PFSK-1 (cell line): Measurements from ENCODE around the gene EEPD1.

Source experiments
- FOXP2 ChIP-seq: optimal IDR thresholded peaks from 2 replicates; pipeline ENCODE3; 2011; ENCODE audit warnings: borderline replicate concordance, control low read depth, inconsistent platforms; ENCODE audit not compliant: insufficient read depth; ENCODE audit errors: extremely low read length, extremely low read depth
- POLR2AphosphoS5 ChIP-seq: IDR thresholded peaks from 2 replicates; pipeline ENCODE4 v1.6.1; 2012; ENCODE audit warnings: low read depth, mild to moderate bottlenecking, control low read depth, low read length, moderate library complexity
- REST ChIP-seq, 2 experiments: IDR thresholded peaks; 2 replicates each; pipeline versions ENCODE4 v1.6.1 to v1.8.0; 2011 to 2012; ENCODE audit warnings: low read depth in 2 of 2, low read length in 2 of 2, control low read depth in 1 of 2, inconsistent platforms in 1 of 2, mild to moderate bottlenecking in 1 of 2, moderate library complexity in 1 of 2; ENCODE audit not compliant: insufficient read depth in 1 of 2
- TAF1 ChIP-seq: IDR thresholded peaks from 2 replicates; pipeline ENCODE4 v1.6.1; 2012; ENCODE audit warnings: low read length, control low read depth, borderline replicate concordance; ENCODE audit not compliant: insufficient read depth

- no peak for TF ChIP-seq TAF1
- TF ChIP-seq POLR2AphosphoS5, result no peak
- no peak for TF ChIP-seq REST (IDR thresholded peaks at IDR 0.05; ENCODE audit: insufficient read depth in 1 of 2, low read depth in 2 of 2, low read length in 2 of 2)
- TF ChIP-seq FOXP2, result no peak
Measured at GRCh38 chr7:36114355-36114754, 38.7 kb upstream of the EEPD1 start.
